H1 (cell line): ENCODE data around the gene CIB4. TPM values are rescaled to one million over a fixed set of nuclear protein-coding genes. Genes with fewer than 3 reads are reported as not detected.

Source experiments
- CTCF ChIA-PET: fragments of 300-600 bp; sonication (Branson Sonifier 250); formaldehyde crosslinking; loops from one replicate; lab custom pipeline; 2021; ENCODE audit not compliant: partially characterized antibody; lab: Charles Lee
- POLR2A ChIA-PET: fragments of 300-600 bp; sonication (Branson Sonifier 250); formaldehyde crosslinking; loops from one replicate; lab custom pipeline; 2021; ENCODE audit warnings: inconsistent platforms; ENCODE audit not compliant: partially characterized antibody; lab: Charles Lee
- DNase-seq, 2 experiments: peaks; one replicate each; pipeline versions ENCODE4 v3.0.0 to v3.0.0-alpha.2; 2010 to 2022; ENCODE audit warnings: low spot score in 2 of 2, low read depth in 1 of 2, mixed read lengths in 1 of 2
- FAIRE-seq: peaks from 2 replicates; lab custom pipeline; 2011; peaks lifted over from hg19 to GRCh38; lab: Jason Lieb, UNC
- H2AFZ ChIP-seq: 2 replicates; pipeline ENCODE4 v1.8.1; 2012; ENCODE audit warnings: low read length, inconsistent platforms
- H2AK5ac ChIP-seq: 2 replicates; pipeline ENCODE4 v1.6.1; 2013; ENCODE audit warnings: low read depth, low read length
- H2BK120ac ChIP-seq: replicated peaks from 2 replicates; pipeline ENCODE3; 2013; ENCODE audit warnings: low read depth, low read length, inconsistent platforms
- H2BK12ac ChIP-seq: 2 replicates; pipeline ENCODE4 v1.6.1; 2013; ENCODE audit warnings: low read depth, low read length
- H2BK15ac ChIP-seq: 2 replicates; pipeline ENCODE4 v1.6.1; 2013; ENCODE audit warnings: low read length
- H2BK20ac ChIP-seq: 2 replicates; pipeline ENCODE4 v1.6.1; 2013; ENCODE audit warnings: low read length
- H2BK5ac ChIP-seq: 2 replicates; pipeline ENCODE4 v1.6.1; 2013; ENCODE audit warnings: low read depth, low read length
- H3K14ac ChIP-seq: 2 replicates; pipeline ENCODE4 v1.6.1; 2013; ENCODE audit warnings: inconsistent platforms; ENCODE audit not compliant: insufficient read length
- H3K18ac ChIP-seq: 2 replicates; pipeline ENCODE4 v1.6.1; 2013; ENCODE audit warnings: low read length; ENCODE audit errors: extremely low read depth
- H3K23ac ChIP-seq: 2 replicates; pipeline ENCODE4 v1.6.1; 2013; ENCODE audit warnings: inconsistent platforms; ENCODE audit not compliant: insufficient read length
- H3K23me2 ChIP-seq: 2 replicates; pipeline ENCODE4 v1.6.1; 2013; ENCODE audit warnings: low read depth, low read length
- H3K27ac ChIP-seq: 2 replicates; pipeline ENCODE4 v1.6.1; 2011; ENCODE audit warnings: low read depth, low read length, inconsistent platforms
- H3K27me3 ChIP-seq, 4 experiments: replicated peaks in 1 of 4; 1 replicate in 1 of 4; 2 replicates in 3 of 4; pipeline versions ENCODE4 v1.6.1 to v1.8.1; 2011 to 2013; ENCODE audit warnings: low read length in 3 of 4, mild to moderate bottlenecking in 3 of 4, inconsistent platforms in 2 of 4, mixed read lengths in 2 of 4, moderate library complexity in 1 of 4; ENCODE audit not compliant: control insufficient read depth in 3 of 4, insufficient read depth in 3 of 4; ENCODE audit errors: extremely low read depth in 1 of 4
- H3K36me3 ChIP-seq, 4 experiments: 2 replicates each; pipeline versions ENCODE4 v1.6.1 to v1.8.1; 2011 to 2013; ENCODE audit warnings: mild to moderate bottlenecking in 4 of 4, low read length in 3 of 4, moderate library complexity in 2 of 4, control low read depth in 1 of 4, inconsistent platforms in 1 of 4; ENCODE audit not compliant: insufficient read depth in 4 of 4, control insufficient read depth in 2 of 4
- H3K4ac ChIP-seq: replicated peaks from 2 replicates; pipeline ENCODE3; 2013; ENCODE audit warnings: low read length, low read depth, mixed read lengths, inconsistent platforms; ENCODE audit not compliant: insufficient read length
- H3K4me1 ChIP-seq, 4 experiments: replicated peaks in 1 of 4; 1 replicate in 1 of 4; 2 replicates in 3 of 4; pipeline versions ENCODE4 v1.6.1 to v1.8.1; 2011 to 2013; ENCODE audit warnings: low read length in 3 of 4, inconsistent platforms in 2 of 4, mixed read lengths in 1 of 4; ENCODE audit not compliant: insufficient read depth in 4 of 4, control insufficient read depth in 3 of 4
- H3K4me2 ChIP-seq, 2 experiments: 2 replicates each; pipeline versions ENCODE4 v1.6.1 to v1.8.1; 2011 to 2013; ENCODE audit warnings: low read depth in 2 of 2, low read length in 2 of 2, control low read depth in 1 of 2, inconsistent platforms in 1 of 2, mild to moderate bottlenecking in 1 of 2; ENCODE audit not compliant: insufficient read depth in 1 of 2
- H3K4me3 ChIP-seq, 4 experiments: fragments of 200-600, 300-600 bp in 1 of 4; sonication (generic), shearing (Covaris generic), sonication (Bioruptor Twin) in 1 of 4; 2 replicates each; pipeline versions ENCODE4 v1.5.1 to v1.8.1; 2011 to 2016; ENCODE audit warnings: low read length in 4 of 4, low read depth in 3 of 4, control low read depth in 2 of 4, inconsistent platforms in 2 of 4, mild to moderate bottlenecking in 2 of 4, mixed read lengths in 1 of 4, moderate library complexity in 1 of 4; ENCODE audit not compliant: insufficient read depth in 2 of 4; ENCODE audit errors: extremely low read depth in 1 of 4
- H3K56ac ChIP-seq: replicated peaks from 2 replicates; pipeline ENCODE3; 2013; ENCODE audit warnings: low read depth, mild to moderate bottlenecking, mixed read lengths, low read length, inconsistent platforms; ENCODE audit not compliant: insufficient read length
- H3K79me1 ChIP-seq: 2 replicates; pipeline ENCODE4 v1.6.1; 2013; ENCODE audit warnings: low read depth, low read length, control low read depth
- H3K79me2 ChIP-seq, 2 experiments: 2 replicates each; pipeline versions ENCODE4 v1.6.1 to v1.8.1; 2012 to 2013; ENCODE audit warnings: low read length in 2 of 2, mild to moderate bottlenecking in 2 of 2, inconsistent platforms in 1 of 2; ENCODE audit not compliant: insufficient read depth in 2 of 2, control insufficient read depth in 1 of 2
- H3K9ac ChIP-seq, 4 experiments: replicated peaks in 1 of 4; 1 replicate in 1 of 4; 2 replicates in 3 of 4; pipeline versions ENCODE4 v1.6.1 to v1.8.1; 2011 to 2013; ENCODE audit warnings: low read depth in 3 of 4, low read length in 3 of 4, control low read depth in 2 of 4, mild to moderate bottlenecking in 2 of 4, moderate library complexity in 2 of 4, inconsistent platforms in 1 of 4; ENCODE audit errors: extremely low read depth in 1 of 4
- H3K9me3 ChIP-seq, 2 experiments: 2 replicates each; pipeline versions ENCODE4 v1.6.1 to v1.8.1; 2012 to 2013; ENCODE audit warnings: mild to moderate bottlenecking in 2 of 2, moderate library complexity in 2 of 2, control low read depth in 1 of 2, inconsistent platforms in 1 of 2, low read depth in 1 of 2, low read length in 1 of 2, mixed read lengths in 1 of 2; ENCODE audit not compliant: insufficient read depth in 2 of 2
- H4K20me1 ChIP-seq, 2 experiments: replicated peaks in 1 of 2; 2 replicates each; pipeline versions ENCODE3 to v1.8.1; 2011 to 2013; ENCODE audit warnings: inconsistent platforms in 2 of 2, low read length in 2 of 2, mild to moderate bottlenecking in 1 of 2; ENCODE audit not compliant: insufficient read depth in 2 of 2, control insufficient read depth in 1 of 2
- H4K5ac ChIP-seq: 2 replicates; pipeline ENCODE4 v1.6.1; 2013; ENCODE audit warnings: low read length, low read depth, mixed read lengths, inconsistent platforms; ENCODE audit not compliant: insufficient read length
- H4K8ac ChIP-seq: 2 replicates; pipeline ENCODE4 v1.8.0; 2013; ENCODE audit warnings: mild to moderate bottlenecking, moderate library complexity, low read length, inconsistent platforms; ENCODE audit not compliant: insufficient read depth; ENCODE audit errors: extremely low read depth
- H4K91ac ChIP-seq: replicated peaks from 2 replicates; pipeline ENCODE3; 2013; ENCODE audit warnings: low read length, mixed read lengths, inconsistent platforms; ENCODE audit not compliant: insufficient read length
- ASH2L ChIP-seq: fragments of 200-600, 300-600 bp; sonication (generic); IDR thresholded peaks from one replicate; pipeline ENCODE4 v1.7.1; 2017; ENCODE audit warnings: low read length
- BRCA1 ChIP-seq: IDR thresholded peaks from 2 replicates; pipeline ENCODE4 v1.6.1; 2012; ENCODE audit warnings: low read depth, low read length, improper control_type of control experiment
- CBX8 ChIP-seq: fragments of 300-800, 300-1000 bp; sonication (generic); IDR thresholded peaks from 2 replicates; pipeline ENCODE4 v1.7.1; 2016; ENCODE audit warnings: low read depth, low read length, borderline replicate concordance
- EZH2 ChIP-seq: fragments of 200-600 bp; sonication (generic); IDR thresholded peaks from 2 replicates; pipeline ENCODE4 v1.7.1; 2012; ENCODE audit warnings: low read depth, mild to moderate bottlenecking, moderate library complexity, low read length, inconsistent platforms; ENCODE audit not compliant: severe bottlenecking
- POLR2A ChIP-seq, 2 experiments: IDR thresholded peaks; 1 replicate in 1 of 2; 2 replicates in 1 of 2; pipeline ENCODE4 v1.6.1; 2011; ENCODE audit warnings: low read depth in 2 of 2, low read length in 2 of 2, mild to moderate bottlenecking in 2 of 2; ENCODE audit errors: control extremely low read depth in 1 of 2
- RXRA ChIP-seq: IDR thresholded peaks from 2 replicates; pipeline ENCODE4 v1.6.1; 2011; ENCODE audit warnings: low read depth, mild to moderate bottlenecking, low read length, moderate library complexity; ENCODE audit not compliant: insufficient read depth
- SP1 ChIP-seq: IDR thresholded peaks from 2 replicates; pipeline ENCODE4 v1.6.1; 2011; ENCODE audit warnings: low read depth, low read length
- SUZ12 ChIP-seq: fragments of 200-600 bp; sonication (generic); IDR thresholded peaks from 2 replicates; pipeline ENCODE4 v1.6.1; 2012; ENCODE audit warnings: mild to moderate bottlenecking, inconsistent platforms, low read length, moderate library complexity, mixed read lengths
- TBP ChIP-seq: IDR thresholded peaks from 2 replicates; pipeline ENCODE4 v1.6.1; 2011; ENCODE audit warnings: low read depth, low read length, improper control_type of control experiment
- ZNF274 ChIP-seq: IDR thresholded peaks from 2 replicates; pipeline ENCODE4 v1.7.0; 2012; ENCODE audit warnings: low read length, borderline replicate concordance; ENCODE audit errors: extremely low read depth
- WGBS, 2 experiments: shearing (Covaris generic) in 1 of 2; methylation state at CpG; one replicate each; pipeline versions ENCODE4 v1.1.6 to v1.1.7; 2013 to 2015; ENCODE audit warnings: low lambda C conversion rate in 2 of 2, mixed read lengths in 2 of 2, inconsistent platforms in 1 of 2, low coverage in 1 of 2, missing lambda C conversion rate in 1 of 2; ENCODE audit not compliant: insufficient replicate concordance in 2 of 2, insufficient coverage in 1 of 2, insufficient read length in 1 of 2; ENCODE audit errors: extremely low coverage in 1 of 2, missing lambda C conversion rate in 1 of 2; 5-methylcytosine and 5-hydroxymethylcytosine counted together
- polyA plus RNA-seq, 7 experiments: library from polyadenylated mRNA; depleted of rRNA in 3 of 7; stranded (reverse) in 5 of 7; unstranded in 2 of 7; fragments of >200 nt in 5 of 7; fragments of 200-250 nt in 2 of 7; gene quantifications; 1 replicate in 5 of 7; 2 replicates in 1 of 7; 4 replicates in 1 of 7; pipeline versions ENCODE4 v1.2.1 to v1.2.3, GENCODE V29; 2011 to 2013; ENCODE audit warnings: missing spikeins in 2 of 7, mixed read lengths in 2 of 7
- total RNA-seq: library from RNA; stranded (reverse); fragmentation: NEBNext Ultra II Directional; extraction: Animal tissue kit (Norgen Biotek cat#: 25700); gene quantifications from 2 replicates; pipeline ENCODE4 v1.2.1, GENCODE V29; 2021

CIB4 gene
- total and polyA plus RNA-seq, 2 of the 8 experiments (the other 6 are each of a cell fraction or from before 2014, with no cell fraction given), result not detected

- Histone ChIP-seq H3K79me1 (no peaks in the 10 kb centered on the region), H4K20me1 (no peaks in the 10 kb centered on the region), H3K23ac (no peak overlapping the region), H3K4me3 (no peak overlapping the region), H2BK120ac (no peak overlapping the region), H3K79me2 (0 out of 4 replicates have a peak, but pooled peaks cover 0 to 3% of the 10 kb centered on the region in 2 experiments), H3K14ac (no peak overlapping the region), H3K9me3 (no peaks in the 10 kb centered on the region), H4K8ac (no peak overlapping the region), H3K36me3 (no peaks in the 10 kb centered on the region), H3K4ac (no peak overlapping the region), H4K5ac (no peak overlapping the region), H3K56ac (no peak overlapping the region), H2AFZ (no peak overlapping the region), H2AK5ac (no peak overlapping the region), H3K9ac (no peak overlapping the region), H3K18ac (no peak overlapping the region), H3K4me1 (peaks cover 0 to 9% (median 3%) of the 10 kb centered on the region in 4 experiments; a peak in 5 of 7 replicates), H3K23me2 (no peaks in the 10 kb centered on the region)
- DNase-seq, result no peak
- ChIA-PET CTCF (interaction anchor here (0.7 to 2.8 kb wide), 3 partner anchors 9 to 99 kb away, joined by 3 to 11 read pairs (median 3); no protein-coding TSS in a partner anchor), POLR2A (no interaction called here)
- FAIRE-seq, result no peak
- TF ChIP-seq ZNF274 (no peak), POLR2A (IDR thresholded peaks at IDR 0.05; ENCODE audit: control extremely low read depth in 1 of 2, low read depth in 2 of 2, low read length in 2 of 2) (no peak), TBP (no peak), CBX8 (no peak), SP1 (no peak), RXRA (no peak), ASH2L (no peak), EZH2 (no peak), BRCA1 (no peak), SUZ12 (no peak)
- TF ChIP-seq, all 59 proteins: peak for 0
- WGBS, 2 experiments, result 92% methylated on average over 10 of the region's 10 CpGs; no CpG with 5 or more reads in 1 of the 2 experiments
- Histone ChIP-seq H2BK20ac (no peak overlapping the region), H3K27me3 (peaks cover 0 to 2% (median 0%) of the 10 kb centered on the region in 4 experiments; a peak in 2 of 7 replicates), H3K4me2 (no peak overlapping the region), H4K91ac (no peak overlapping the region), H2BK15ac (no peak overlapping the region), H2BK12ac (no peak overlapping the region), H3K27ac (no peak overlapping the region), H2BK5ac (no peak overlapping the region)
These were observed 4.6 kb upstream of the CIB4 start for GRCh38 chr2:26645762-26646161.
